GM19455 (cell line): ENCODE data around the gene VPS35L.

ENCODE experiments used
- ATAC-seq: cut with Tn5 transposase; IDR thresholded peaks from one replicate; pipeline ENCODE4 v1.9.1; 2021; ENCODE audit not compliant: unreplicated experiment

Gene VPS35L

DNA sequence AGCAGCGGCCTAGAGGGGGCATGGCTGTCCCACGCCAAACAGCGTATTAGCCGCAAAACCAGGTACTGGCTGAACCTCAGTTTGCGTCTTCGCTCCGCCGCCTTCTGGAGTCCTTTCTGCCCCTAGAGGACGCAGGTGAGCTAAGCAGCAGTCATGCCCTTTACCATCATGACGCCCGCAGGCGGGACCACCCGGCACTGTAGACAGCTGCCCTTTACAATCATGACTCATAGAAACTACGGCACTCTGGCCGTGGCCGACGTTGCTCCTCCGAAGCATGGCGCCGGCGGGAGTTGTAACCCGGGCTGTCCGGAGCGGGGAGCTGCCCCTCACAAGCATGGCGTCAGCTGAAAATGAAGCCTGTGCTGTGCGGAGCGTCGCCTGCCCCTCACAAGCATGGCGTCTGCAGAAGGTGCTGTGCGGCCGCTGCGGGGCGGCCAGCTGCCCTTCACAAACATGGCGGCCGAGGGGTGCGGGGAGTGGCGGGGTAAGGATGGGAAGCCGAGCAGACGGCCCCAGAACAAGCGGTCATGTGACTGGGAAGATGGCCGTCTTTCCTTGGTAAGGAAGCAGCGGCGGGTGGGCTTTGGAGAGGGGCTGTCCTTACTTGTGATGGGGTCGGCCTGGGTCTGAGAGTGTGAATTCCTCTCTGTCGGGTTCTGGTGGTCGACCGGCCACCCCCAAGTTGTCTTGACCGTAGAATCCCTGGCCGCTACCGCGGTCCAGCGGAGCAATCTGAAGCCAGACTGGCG is at the start of gene VPS35L:
Gene VPS35L, plus strand, starts transcription at position 518 of the 752 bp plus-strand sequence. Its CDS starts 27 bp downstream, at position 545.
- peak; percentile 98 for ATAC-seq

- no peak for ATAC-seq
These were observed 48.5 kb upstream of the VPS35L start for GRCh38 chr16:19506965-19507364.

GRCh38 chr16:19507867-19508266 is 47.6 kb upstream of the VPS35L start:
- ATAC-seq: no peak

GRCh38 chr16:19512297-19512696 is 43.2 kb upstream of the VPS35L start:
- no peak for ATAC-seq

GRCh38 chr16:19513377-19514053 is 42.0 kb upstream of the VPS35L start:
- ATAC-seq: no peak

- ATAC-seq: no peak
These were observed 39.7 kb upstream of the VPS35L start for GRCh38 chr16:19515757-19516156.

DNA sequence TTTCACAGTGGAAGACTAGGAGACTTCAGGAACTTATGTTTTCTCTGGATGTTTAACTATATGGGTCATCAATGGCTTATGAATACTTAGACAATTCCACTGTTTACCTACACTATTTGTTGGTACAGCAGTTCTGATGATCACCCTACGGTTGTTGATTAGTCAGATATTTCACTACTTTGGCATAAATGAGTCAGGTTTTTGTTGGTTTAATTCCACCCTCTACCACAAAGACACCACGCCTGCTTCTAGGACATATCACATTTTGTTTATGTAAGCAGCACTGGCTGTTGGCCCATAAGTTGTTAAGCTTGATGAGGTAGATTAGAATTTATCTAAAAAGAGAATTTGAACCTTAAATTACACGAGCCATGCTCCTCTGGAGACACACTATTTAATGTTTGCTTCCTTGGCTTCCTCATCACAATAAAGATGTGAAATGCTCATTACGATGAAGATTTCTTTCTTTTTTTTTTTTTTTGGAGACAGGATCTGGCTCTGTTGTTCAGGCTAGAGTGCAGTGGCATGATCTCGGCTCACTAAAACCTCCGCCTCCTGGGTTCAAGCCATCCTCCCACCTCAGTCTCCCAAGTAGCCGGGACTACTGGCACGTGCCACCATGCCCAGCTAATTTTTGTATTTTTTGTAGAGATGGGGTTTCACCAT is 37.9 kb upstream of the VPS35L start:
- ATAC-seq: no peak

GRCh38 chr16:19518388-19518787 is 37.1 kb upstream of the VPS35L start:
- no peak for ATAC-seq

DNA sequence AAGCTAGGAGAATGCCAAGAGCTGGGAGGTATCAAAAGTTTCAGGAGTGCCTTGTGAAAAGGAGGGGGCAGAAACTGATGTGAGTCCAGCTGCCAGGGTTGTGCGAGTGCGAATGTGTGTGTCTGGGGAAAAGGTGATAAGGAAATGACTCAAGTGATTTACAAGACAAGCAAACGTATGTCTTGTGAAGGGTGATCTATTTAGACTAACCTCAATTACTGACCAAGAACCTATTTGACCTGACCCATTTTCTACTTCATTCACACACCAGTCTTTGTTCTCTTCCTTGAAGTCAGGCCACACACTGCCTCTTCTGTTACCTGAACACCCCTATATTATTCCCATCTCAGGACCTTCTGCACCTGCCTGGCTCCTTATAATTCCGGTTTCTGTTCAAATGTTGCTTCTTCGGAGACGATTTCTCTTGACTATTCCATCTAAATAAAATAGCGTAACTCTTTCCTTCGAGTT is 34.6 kb upstream of the VPS35L start:
- no peak for ATAC-seq

DNA sequence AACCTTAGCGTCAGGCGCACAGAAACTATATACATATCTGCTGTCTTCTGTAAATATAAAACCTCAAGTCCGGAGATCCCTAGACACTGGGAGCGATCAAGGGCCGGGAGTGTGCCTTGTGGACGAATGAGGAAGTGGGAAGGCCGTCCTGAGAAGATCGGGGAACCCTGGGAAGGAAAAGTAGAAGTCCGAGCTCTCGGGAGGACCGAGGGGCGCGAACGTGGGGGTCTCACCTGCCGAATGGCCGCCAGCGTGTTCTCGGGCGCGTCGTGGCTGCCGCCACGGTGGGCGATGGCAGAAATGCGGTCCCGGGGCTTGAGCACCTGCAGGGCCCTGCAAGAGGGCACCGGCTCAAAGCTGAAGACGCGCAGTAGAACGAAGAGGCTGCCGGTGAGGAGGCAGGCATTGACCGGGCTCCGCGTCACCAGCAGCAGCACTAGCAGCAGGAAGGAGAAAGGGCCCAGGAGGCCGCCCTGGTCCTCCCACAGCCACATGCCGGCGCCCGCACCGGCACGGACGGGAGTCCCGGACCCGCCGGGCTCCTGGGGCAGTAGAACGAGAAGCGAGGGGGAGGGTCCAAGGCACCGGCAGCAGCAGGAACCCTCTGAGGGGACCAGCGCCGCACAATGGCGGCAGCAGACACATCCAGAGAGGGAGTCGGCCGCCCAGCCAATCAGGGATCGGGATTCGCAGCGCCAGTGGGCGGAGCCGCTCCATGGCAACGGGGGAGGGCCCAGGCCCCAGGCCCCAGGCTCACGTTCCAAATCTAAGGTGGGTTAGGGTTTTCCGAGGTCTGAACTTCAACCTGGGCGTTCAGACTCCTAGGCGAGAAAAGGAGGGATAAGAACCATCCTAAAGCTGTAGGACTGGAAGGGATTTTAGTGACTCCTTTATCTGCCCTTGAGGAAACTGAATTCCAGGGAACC is 33.8 kb upstream of the VPS35L start, which contains the start of gene GDE1:
Gene GDE1, minus strand, starts transcription at position 628 of the 926 bp plus-strand sequence. Its CDS starts 134 bp downstream, at position 494.
- peak; percentile 74 for ATAC-seq

DNA sequence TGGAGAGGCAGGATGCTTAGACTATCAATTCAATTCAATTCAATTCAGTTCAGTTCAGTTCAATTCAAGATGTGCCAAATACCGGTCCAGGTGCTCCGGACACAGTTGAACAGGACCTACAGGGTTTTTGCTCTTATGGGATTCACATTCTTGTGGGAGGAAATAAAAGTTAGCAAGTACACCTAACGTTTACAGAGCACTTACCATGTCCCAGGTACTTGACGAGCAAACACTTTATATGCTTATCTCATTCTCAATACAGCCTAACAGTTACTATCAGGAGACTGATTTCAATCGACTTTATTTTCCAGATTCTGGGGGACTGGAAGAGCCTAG is 33.1 kb upstream of the VPS35L start:
- ATAC-seq: no peak

- no peak for ATAC-seq
These were observed 32.7 kb upstream of the VPS35L start for GRCh38 chr16:19522760-19523159.

GRCh38 chr16:19523184-19523558 is 32.3 kb upstream of the VPS35L start:
- ATAC-seq: no peak

DNA sequence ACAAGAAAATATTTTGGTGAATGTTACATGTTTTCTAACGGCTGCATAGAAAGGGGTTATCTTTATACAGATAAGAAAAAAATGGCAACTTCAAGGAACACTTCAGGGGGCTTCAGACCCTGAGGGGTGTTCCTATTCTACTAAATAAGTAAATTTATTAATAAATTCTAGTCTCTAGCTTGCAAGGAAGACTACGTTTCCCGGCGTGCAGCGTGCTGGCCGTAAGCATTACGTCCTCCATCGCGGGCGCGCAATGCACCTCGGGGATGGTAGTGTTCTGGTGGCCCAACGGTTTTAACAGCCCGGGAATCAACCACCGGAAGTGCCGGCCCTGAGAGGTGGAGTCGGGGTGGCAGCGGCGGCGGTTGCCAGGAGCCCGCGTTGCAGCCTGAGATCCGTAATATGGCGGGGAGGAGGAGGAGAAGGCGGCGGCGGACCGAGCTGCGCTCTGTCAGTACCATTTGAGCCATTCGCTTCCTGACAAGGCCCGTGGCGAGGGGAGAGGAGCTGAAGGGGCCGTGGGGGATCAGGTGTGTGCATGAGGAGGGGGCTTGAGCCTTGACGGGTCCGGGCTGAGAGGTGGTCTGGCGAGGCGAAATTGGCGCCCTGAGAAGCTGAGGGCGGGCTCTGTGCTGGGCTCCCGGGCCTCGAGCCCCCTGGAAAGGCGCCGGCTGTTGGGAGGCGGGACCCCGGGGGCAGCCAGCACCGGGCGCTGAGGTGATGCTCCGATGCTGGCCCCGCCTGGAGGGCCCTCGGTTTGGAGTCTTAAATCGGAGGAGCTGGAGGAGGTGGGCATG is 31.7 kb upstream of the VPS35L start, which contains the start of gene CCP110:
Gene CCP110, plus strand, starts transcription at position 384 of the 797 bp plus-strand sequence. CDS start 3,940 bp downstream, outside the sequence.
- peak; percentile 58 for ATAC-seq

- ATAC-seq: no peak
These were observed 31.2 kb upstream of the VPS35L start for GRCh38 chr16:19524356-19524615.

DNA sequence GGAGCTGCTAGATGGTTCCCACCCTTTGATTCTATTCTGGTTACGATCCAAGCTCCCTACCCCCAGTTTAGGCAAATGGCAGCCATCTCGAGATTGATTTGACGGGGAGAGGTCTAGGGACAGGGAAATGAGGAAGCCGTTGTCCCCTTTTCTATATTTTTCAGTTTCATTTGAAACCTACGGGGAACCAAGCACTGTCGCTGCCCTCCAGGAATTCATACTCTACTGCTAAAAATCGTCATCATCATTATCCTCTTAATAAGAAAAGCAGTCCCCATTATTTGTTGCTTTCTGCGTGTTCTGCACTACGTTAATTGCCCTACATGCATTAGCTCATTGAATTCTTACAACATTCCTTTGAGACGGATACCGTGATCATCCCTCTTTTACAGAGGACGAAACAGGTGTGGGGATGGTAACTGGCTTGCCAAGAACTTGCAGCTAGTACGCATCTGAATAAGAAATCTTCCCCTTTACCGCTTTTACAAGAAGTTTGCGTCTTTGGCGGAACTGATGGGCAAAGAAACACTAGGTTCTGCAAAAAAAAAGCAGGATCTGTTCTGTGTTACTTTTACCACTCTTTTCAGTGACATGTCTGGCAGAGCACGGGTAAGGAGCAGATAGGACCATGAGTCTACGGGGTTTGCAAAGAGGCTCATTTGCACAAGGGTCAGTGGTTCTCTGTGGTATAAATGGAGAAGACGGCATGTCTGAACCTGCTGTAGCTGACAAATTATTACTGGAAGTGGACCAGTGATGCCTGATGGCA is 30.7 kb upstream of the VPS35L start:
- ATAC-seq: no peak

DNA sequence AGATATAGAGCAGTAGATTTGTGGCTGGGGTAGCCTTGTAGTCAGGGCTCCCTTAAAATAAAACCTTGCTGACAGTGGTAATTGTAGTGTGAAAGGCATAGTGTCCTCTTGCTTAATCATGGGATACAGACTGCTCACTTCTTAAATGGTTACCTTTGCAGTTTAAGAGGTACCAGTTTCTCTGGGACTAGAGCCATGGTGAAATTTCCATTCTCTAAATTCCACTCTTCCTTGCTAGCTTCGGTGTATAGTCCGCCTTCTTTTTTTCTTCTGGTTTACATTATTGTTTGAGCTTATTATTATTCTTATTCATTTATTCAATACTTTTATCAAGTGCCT is 30.1 kb upstream of the VPS35L start:
- no peak for ATAC-seq

DNA sequence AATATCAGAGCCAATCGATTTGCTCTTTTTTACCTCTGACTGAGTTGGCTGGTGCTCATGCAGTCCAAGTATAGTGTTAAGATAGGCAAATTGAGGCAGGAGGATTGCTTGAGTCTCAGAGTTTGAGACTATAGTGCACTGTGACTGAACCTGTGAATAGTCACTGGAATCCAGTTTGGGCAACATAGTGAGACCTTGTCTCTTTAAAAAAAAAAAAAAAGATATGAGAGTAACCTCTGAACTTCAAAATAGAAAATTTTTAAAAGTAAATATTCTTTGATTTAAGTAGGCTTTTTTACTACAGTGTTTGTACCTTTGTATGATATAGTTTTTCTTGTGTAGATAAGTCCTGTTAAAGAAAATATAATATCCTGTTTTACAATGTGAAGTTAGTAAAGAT is 28.3 kb upstream of the VPS35L start:
- no peak for ATAC-seq

- ATAC-seq: no peak
These were observed 26.8 kb upstream of the VPS35L start for GRCh38 chr16:19528666-19529065.

GRCh38 chr16:19532601-19533000 is 22.9 kb upstream of the VPS35L start:
- no peak for ATAC-seq
